NOMO-1 (cell line): ENCODE measurements around the gene CDC42BPB.

Experiments used
- DNase-seq, 2 experiments: peaks; one replicate each; lab custom pipeline; 2025; ENCODE audit not compliant: unreplicated experiment in 2 of 2; lab: John Stamatoyannopoulos, UW

The CDC42BPB gene, protein sequence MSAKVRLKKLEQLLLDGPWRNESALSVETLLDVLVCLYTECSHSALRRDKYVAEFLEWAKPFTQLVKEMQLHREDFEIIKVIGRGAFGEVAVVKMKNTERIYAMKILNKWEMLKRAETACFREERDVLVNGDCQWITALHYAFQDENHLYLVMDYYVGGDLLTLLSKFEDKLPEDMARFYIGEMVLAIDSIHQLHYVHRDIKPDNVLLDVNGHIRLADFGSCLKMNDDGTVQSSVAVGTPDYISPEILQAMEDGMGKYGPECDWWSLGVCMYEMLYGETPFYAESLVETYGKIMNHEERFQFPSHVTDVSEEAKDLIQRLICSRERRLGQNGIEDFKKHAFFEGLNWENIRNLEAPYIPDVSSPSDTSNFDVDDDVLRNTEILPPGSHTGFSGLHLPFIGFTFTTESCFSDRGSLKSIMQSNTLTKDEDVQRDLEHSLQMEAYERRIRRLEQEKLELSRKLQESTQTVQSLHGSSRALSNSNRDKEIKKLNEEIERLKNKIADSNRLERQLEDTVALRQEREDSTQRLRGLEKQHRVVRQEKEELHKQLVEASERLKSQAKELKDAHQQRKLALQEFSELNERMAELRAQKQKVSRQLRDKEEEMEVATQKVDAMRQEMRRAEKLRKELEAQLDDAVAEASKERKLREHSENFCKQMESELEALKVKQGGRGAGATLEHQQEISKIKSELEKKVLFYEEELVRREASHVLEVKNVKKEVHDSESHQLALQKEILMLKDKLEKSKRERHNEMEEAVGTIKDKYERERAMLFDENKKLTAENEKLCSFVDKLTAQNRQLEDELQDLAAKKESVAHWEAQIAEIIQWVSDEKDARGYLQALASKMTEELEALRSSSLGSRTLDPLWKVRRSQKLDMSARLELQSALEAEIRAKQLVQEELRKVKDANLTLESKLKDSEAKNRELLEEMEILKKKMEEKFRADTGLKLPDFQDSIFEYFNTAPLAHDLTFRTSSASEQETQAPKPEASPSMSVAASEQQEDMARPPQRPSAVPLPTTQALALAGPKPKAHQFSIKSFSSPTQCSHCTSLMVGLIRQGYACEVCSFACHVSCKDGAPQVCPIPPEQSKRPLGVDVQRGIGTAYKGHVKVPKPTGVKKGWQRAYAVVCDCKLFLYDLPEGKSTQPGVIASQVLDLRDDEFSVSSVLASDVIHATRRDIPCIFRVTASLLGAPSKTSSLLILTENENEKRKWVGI (N-terminal part only)

DNA sequence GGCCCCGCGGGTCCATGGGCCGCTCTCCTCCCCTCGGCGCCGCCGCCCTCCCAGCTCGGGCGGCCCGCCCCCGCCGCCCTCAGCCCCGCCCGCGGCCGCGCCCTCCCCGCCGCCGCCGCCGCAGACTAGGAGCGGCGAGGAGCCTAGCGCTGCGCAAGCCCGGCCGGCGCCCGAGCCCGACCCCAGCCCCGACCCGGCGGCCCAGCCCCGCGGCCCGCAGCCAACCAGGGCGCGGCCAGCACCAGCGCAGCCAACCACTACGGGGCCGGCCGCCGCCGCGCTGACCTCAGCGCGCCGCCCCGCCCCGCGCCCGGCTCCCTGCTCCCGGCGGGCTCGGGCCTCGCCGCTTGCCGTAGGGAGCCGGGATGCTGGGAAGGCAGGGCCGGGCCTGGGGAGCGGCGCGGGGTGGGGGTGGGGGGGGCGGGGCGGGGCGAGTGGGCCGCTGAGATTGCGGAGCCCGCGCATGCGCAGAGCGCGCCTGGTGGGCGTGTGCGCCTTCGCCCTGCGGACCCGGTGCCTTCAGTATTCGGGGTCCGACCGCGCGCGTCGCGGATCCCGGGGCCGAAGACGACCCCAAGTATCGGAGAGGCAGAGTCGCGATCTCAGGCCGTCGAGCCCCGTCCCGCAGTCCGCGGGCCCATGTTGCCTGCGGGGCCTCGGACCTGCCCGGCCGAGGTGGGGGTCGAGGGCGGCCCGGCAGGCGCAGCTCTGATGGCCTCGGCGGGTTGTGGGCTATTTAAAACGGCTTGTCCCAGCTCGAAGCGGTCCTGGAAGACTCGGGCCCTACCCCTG is at the start of gene CDC42BPB:
Gene CDC42BPB, minus strand, starts transcription at position 178 of the 792 bp plus-strand sequence. CDS start 376 bp downstream, outside the sequence.
- DNase-seq = peak; percentile 72 to 83

DNA sequence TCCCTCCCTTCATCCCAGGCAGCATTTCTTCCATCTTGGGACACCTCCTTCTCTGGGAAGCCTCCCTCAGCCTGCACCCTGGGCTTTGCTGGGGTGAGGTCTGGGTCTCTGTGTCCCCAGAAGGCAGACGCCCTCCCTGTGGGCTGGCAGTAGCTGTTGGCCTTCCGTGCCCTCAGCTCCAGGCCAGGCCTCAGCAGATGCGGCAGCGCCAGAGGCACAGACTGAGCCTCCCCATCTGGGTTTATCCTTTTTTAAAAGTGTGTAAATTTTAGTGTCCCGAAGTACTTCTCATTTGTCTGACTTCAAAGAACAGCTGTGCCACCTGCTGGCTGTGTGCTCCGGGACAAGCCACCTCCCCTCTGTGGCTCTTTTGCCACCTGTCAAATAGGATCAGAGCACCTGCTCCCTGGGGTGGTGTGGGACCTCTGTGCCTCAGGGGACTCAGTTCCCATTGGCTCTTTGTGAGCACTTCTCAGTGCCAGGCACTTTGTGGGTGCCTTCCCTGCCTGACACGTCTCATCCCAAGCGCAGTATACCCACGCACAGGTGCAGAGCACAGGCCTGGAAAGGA is 48.3 kb upstream of the CDC42BPB start:
- peak in 1 of 2 experiments; percentile 25 for DNase-seq

DNA sequence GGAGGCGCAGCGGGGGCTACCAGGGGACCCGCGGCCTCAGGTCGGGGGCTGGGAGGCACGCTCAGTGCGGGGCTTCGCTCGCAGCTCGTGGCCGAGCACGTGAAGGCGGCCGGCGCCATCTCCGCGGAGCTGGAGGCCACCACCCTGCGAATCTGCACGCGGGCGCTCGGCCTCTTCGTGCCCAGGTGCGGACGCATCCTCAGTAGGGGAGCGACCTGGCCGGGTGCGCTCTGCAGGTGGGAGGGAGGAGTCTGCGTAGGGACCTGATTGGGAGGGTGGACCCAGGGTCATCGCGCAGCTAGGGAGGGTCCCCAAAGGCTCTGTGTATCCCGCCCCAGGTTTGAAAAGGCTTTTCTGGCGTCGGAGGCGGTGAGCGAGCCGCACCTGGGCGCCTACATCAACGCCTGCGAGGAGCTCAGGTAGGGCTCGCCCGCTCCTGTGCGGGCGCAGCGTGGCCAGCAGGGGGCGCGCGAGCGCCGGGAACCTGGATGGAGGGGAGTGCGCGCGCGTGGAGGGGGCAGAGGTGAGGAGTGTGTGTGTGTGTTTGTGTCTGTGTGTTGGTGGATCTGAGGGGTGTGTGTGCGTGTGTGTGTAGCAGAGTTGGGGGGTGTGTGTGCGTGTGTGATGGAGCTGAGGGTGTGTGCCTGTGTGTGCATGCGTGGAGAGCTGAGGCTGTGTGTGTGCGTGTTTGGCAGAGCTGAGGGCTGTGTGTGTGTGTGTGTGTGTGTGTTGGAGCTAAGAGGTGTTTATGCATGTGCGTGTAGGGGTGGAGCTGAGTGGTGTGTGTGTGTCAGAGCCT is 47.5 kb upstream of the CDC42BPB start:
- DNase-seq = peak; percentile 9 to 47

DNA sequence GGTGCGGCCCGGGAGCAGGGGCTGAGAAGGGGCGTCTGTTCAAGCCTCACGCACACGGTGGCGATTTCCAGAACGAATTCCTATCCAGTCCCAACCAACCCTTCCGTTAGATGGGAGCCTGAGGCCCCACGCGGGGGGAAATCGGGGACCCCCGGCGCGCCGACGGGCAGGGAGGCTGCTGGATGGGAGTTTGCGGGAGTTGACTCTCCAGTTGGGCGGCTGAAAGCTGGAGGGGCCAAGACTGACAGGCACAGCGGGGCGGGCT is 47.0 kb upstream of the CDC42BPB start:
- DNase-seq = no peak

DNA sequence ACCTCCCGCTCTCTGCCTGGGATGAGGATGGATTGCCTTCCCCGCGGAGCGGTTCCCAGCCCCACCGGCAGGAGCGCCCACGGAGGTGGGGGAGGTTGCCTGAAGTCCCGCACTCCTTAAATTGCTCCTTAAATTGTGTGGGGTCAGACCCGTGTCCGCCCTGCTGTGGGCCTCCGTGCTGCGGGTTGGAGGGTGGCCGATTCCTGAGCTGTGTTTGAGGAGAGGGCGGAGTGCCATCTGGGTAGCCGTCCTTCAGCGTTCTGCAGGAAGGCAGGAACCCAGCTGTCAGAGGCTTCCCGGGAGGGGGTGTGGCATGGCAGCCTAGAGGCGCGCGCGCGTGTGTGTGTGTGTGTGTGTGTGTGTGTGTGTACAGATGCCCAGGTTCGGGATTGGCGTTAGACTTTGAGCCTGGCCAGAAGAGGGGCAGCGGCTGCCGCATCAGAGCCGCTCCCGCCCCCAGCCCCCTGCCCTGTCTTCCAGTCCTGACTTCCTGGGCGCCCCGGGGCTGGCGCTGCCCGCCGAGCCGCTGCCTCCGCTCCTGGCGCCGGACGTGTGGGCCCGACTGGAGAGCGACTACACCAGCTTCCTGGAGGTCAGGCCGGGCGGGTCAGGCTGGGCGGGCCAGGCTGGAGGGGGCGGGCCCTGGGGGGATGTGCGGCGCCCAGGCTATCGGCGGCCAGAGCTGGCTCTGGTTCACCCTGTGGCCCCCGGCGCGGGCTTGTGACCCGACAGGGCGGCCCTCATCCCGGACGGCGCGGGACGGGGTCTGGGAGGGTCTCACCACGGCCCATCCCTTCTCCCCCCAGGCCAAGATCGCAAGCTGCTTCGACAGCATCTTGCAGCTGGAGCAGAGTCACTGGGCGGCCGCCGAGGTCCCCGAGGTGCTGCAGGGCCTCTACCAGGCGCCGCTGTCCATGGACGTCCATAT is 46.4 kb upstream of the CDC42BPB start:
- no peak for DNase-seq

DNA sequence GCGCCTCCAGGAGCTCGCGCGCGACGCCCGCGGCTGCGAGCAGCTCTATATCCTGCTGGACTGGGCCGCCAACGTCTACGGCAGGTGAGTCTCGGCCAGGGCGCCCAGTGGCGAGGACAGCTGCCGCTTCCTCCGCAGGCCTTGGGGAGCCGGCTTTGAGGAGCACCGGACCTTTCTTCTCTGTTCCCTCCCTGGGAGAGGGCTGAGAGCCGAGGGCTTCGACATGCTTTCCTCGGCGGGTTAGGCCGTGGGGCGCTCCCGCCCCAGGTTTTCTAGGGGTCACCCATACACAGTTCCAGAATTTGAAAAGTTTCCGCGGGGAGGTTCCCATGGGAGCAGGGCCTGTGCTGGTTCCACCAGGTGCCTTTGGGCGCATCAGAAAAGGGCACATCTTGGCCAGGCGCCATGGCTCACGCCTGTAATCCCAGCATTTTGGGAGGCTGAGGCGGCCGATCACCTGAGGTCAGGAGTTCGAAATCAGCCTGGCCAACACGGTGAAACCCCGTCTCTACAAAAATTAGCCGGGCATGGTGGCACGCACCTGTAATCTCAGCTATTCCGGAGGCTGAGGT is 45.4 kb upstream of the CDC42BPB start:
- DNase-seq = no peak

DNA sequence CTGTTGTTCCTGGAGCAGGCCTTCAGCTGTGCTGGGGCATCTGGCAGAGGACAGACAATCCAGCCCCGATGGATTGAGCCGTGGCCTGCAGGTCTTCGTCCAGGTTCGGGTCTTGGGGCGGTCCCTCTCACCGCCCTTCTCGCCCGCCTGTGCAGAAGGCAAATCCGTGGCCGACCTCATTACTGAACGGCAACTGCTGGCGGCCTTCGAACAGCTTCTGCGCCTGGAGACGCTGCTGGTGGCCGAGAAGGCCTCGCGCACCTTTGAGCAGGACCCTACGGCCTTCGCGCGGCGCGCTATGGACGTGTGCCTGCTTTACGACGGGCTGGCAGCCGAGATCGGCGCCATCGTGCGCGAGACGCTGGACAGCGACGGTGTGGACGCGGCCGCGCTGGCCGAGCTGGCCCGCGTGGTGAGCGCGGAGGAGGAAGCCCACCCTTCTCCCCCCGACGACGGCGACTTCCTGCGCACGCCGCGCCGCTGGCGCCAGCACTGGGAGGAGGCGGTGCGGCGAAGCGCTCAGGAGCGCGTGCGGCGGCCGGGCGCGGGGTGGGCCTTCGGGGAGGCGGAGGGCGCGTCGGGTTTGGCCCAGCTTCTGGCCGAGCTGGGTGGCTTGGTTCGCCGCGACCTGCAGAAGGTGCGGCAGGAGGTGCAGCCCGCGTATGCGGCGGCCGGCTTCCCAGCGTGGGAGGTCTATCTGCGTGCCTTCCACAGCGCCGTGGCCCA is 44.8 kb upstream of the CDC42BPB start:
- DNase-seq = no peak

DNA sequence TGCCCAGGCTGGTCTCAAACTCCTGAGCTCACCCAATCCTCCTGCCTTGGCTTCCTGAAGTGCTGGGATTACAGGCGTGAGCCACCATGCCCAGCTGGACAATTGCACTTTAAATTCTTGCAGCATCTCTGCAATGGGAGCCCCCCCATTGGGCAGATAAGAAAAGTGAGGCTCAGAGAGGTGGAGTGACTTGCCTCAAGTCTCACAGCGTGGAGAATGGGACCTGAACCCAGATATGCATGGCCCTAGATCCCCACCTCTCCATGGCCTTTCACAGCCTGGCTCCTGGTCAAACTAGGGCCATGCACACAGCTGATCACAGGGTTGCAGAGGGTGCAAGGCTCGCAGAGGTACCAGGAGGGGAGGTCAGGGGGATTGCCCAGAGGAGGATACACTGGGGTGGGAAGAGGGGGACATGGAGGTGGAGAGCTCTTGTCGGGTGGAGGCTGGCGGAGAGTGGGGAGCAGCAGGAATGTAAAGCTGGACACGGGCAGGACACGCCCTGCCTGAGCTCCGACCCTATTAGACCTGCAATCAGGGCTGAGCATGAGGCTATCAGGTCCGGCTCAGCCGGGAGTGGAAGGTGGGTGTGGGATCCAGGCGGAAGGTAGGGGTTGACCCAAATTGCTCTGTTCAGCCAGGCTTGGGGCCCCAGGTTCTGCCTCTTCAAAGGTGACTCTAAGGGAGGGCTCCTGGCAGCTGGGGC is 44.1 kb upstream of the CDC42BPB start:
- no peak for DNase-seq

DNA sequence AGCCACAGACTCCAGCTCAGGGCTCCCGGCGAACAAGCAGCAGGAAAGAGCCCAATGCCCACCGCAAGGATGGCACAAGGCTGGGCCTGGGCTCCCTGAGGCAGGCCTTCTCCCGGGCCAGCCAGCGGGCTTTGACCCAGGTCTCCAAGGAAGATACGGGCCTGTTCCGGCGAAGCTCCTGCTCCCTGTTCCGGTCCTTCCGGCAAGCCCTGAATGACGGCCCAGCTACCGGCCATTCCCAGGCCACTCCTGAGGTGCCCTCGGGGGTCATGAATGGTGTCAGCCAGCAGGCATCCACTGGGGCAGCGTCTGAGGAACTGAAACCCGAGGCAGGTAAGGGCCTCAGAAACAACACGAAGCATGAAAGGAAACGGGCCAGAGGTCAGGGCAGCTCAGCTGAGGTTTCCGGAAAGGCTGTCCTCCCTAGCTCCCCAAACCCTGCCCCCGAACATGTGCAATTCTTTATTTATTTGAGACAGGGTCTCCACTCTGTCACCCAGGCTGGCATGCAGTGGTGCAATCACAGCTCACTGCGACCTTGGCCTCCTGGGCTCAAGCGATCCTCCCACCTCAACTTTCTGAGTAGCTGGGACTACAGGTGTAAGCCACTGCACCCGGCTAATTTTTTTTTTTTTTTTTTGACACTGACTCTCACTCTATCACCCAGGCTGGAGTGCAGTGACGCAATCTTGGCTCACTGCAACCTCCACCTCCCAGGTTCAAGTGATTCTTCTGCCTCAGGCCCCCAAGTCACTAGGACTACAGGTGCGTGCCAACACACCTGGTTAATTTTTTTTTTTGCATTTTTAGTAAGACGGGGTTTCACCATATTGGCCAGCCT is 43.2 kb upstream of the CDC42BPB start:
- peak in 1 of 2 experiments; percentile 7 for DNase-seq

DNA sequence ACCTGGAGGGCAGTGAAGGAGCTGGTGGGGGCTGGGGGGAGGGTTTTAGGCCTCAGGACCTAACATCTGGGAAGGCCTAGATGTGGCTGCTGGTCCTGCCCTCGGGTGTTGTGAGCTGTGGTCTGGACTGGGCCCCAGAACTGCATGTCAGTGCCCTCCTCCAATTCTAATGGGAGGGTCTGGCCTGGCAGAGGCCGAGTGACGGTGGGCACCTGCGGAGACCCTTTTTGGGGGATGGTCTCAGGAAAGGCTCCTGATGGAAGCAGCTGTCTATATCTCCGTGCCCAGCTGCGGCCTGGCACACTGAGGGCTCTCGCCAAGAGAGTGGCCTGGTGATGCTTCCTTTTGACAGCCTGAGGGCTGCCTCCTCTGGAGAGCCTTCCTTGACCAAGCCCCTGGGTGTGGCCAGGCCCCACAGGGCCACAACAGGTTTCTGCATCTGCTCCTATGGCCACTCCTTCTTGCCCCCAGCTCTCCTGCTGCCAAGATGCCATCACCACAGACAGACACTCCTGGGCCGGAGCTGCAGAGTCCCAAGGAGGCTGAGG is 42.5 kb upstream of the CDC42BPB start:
- no peak for DNase-seq

DNA sequence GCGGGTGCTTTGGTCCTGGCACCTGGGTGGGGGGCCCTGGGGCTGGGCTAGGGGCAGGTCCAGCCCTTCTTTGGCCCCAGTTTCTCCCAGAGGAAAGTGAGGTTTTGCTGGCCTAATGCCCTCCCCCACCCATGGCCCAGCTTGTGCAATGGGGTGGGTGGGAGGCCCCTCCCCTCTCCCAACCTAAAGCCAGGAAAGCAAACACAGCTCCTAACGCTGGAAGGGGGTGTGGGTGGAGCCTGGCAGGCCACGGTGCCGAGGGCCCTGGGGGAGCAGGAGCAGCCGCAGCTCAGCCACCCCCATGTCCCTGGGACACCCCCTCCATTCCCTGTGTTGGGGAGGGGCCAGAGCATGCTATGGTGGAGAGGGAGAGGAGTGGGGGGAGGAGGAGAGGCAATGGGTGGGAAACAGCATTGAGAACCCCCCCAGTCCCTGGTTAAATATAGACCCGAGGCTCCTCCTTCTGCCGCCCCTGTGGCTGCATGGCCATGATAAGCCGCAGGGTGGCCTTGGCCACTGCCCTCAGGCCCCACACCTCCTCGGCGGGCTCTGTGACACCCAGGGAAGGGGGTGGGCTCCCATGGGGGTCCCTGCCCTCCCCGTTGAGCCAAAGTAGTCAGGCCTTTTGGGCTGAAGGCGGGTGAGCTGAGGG is 41.9 kb upstream of the CDC42BPB start:
- no peak for DNase-seq

DNA sequence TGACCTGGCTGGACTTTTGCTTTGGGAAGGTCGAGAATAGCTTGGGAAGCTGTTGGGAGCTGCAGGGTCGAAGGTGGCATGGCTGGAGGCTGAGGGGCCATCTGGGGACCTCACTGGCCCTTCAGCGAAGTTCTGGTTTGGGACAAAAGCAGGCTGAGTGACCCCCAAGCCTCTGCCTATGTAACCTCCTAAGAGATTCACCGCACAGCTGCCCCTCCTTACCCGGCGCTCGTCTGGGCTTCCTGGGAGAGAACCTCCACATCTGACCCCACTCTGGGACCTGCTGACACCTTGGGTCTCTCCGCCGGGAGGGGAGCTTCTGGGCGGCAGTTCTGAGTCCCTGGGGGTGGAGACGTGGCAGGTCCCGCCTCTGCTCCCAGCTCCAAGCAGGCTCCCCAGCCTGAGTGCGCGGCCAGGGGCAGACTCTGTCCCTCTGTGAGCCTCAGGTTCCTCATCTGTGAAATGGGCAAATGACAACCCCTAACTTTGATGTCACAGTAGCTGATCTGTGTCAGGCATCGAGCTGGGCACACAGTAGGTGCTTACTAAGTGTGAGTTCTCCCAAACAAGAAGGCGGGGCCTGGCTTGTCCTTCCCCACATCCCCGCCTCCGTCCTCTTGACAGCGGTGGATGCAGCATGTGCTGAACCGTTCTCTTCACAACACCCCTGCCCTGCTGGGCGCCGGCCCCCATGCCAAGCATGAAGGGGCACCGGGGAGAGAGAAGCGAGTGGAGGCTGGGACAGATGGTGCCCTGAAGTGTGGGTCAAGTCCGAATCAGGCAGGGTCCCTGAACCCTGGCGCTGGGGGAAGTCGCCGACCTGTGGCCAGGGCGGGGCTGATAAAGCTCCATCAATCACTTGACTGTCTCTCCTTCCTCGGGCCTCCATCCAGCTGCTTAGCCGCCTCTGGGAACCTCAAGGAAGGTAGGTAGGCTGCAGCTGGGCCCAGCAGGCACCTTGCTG is 40.9 kb upstream of the CDC42BPB start:
- no peak for DNase-seq

DNA sequence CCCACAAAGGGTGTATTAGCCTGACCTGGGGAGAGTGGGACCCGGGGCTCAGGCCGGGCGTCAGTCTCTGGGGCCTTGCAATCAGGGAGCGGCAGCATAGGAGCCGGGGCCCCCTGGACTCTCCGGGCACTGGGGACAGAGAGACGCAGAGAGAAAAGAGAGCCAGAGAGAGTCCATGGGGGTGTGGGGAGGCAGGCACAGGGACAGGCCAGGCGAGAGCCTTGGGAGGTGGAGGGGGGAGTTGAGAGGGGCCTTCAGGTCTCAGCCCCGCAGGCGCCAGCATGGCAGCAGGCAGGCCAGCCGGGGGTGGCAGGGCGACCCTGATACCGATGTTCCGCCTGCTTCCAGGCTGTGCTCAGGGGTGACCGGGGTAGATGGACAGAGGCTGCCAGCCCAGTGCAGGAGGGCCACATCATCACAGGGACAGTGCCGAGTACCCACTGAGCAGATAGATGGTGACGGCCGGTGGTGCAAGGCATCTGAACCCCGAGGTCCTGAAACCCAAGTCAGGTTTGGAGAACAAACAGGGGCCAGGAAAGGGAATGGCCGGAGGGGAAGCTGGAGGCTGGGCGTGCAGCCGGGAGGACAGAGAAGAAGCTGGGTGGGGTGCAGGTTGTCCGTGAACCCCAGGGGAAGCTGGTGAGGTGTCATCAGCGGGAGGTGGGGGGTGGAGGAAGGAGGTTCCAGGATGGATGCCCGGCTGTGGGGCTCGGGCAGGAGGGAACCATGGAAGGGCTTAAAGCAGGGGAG is 40.1 kb upstream of the CDC42BPB start:
- DNase-seq = no peak
